OCI-LY3 (cell line): Measurements from ENCODE around the gene CD79A.

Source experiments
- H2AFZ ChIP-seq: fragments of 200-600, 300-600 bp; shearing (Covaris generic); 2 replicates; pipeline ENCODE4 v1.6.0; 2014; ENCODE audit warnings: antibody characterized with exemption, low read depth, low read length
- H3K27ac ChIP-seq: fragments of 200-600, 300-600 bp; sonication (generic); 2 replicates; pipeline ENCODE4 v1.5.1; 2014; ENCODE audit warnings: mild to moderate bottlenecking, low read length, moderate library complexity, mixed read lengths
- H3K27me3 ChIP-seq: fragments of 200-600, 300-600 bp; sonication (generic); 2 replicates; pipeline ENCODE4 v1.6.1; 2014; ENCODE audit warnings: low read depth, low read length, mixed read lengths
- H3K36me3 ChIP-seq: fragments of 200-600, 300-600 bp; sonication (generic); replicated peaks from 2 replicates; pipeline ENCODE3; 2014; ENCODE audit warnings: low read depth, low read length, mixed read lengths
- H3K4me1 ChIP-seq: fragments of 300-600, 200-600 bp; sonication (generic); 2 replicates; pipeline ENCODE4 v1.6.1; 2014; ENCODE audit warnings: low read length, mixed read lengths
- H3K4me2 ChIP-seq: fragments of 200-600, 300-600 bp; sonication (generic); 2 replicates; pipeline ENCODE4 v1.6.1; 2014; ENCODE audit warnings: low read length, mixed read lengths
- H3K4me3 ChIP-seq: fragments of 300-600, 200-600 bp; sonication (generic); 2 replicates; pipeline ENCODE4 v1.5.1; 2014; ENCODE audit warnings: antibody characterized with exemption, mild to moderate bottlenecking, low read length, moderate library complexity
- H3K79me2 ChIP-seq: fragments of 300-600, 200-600 bp; shearing (Covaris generic); 2 replicates; pipeline ENCODE4 v1.6.1; 2014; ENCODE audit warnings: mild to moderate bottlenecking, low read length, mixed read lengths
- H3K9ac ChIP-seq: fragments of 300-600, 200-600 bp; shearing (Covaris generic); 2 replicates; pipeline ENCODE4 v1.6.0; 2014; ENCODE audit warnings: mild to moderate bottlenecking, low read length, moderate library complexity
- H3K9me3 ChIP-seq: fragments of 200-600, 300-600 bp; shearing (Covaris generic); 2 replicates; pipeline ENCODE4 v1.6.1; 2014; ENCODE audit warnings: low read length, mixed read lengths; ENCODE audit not compliant: insufficient read depth
- H4K20me1 ChIP-seq: fragments of 200-600, 300-600 bp; sonication (generic); 2 replicates; pipeline ENCODE4 v1.6.1; 2016; ENCODE audit warnings: low read length, mixed read lengths; ENCODE audit not compliant: insufficient read depth
- EZH2phosphoT487 ChIP-seq: fragments of 200-600 bp; shearing (Covaris generic); IDR thresholded peaks from 2 replicates; pipeline ENCODE4 v1.6.1; 2018; ENCODE audit warnings: antibody characterized with exemption, mixed run types, low read depth
- TF ChIP-seq, protein P1 (sequence below): fragments of 200-600, 300-600 bp; sonication (generic); IDR thresholded peaks from 2 replicates; pipeline ENCODE4 v1.5.1; 2014; ENCODE audit warnings: antibody characterized with exemption, low read length, low read depth

CD79A gene

GRCh38 chr19:41917676-41918075 lies 40.6 kb downstream of the CD79A start:
- no peaks in the 10 kb centered on the region for H3K9me3 ChIP-seq
- H3K36me3 ChIP-seq = no peaks in the 10 kb centered on the region
- no peak overlapping the region for H3K27ac ChIP-seq
- no peak overlapping the region for H3K4me2 ChIP-seq
- no peaks in the 10 kb centered on the region for H4K20me1 ChIP-seq
- no peak overlapping the region for H3K4me3 ChIP-seq
- peaks cover 5% of the 10 kb centered on the region; the same call in 1 of the 2 replicates for H3K4me1 ChIP-seq
- no peaks in the 10 kb centered on the region for H3K79me2 ChIP-seq
- no peak overlapping the region for H3K9ac ChIP-seq
- 0 out of 2 replicates have a peak, but pooled peaks cover under 1% of the 10 kb centered on the region for H3K27me3 ChIP-seq
- no peak for TF ChIP-seq EZH2phosphoT487
- no peak overlapping the region for H2AFZ ChIP-seq

- Histone ChIP-seq H3K27me3 (0 out of 2 replicates have a peak, but pooled peaks cover 4% of the 10 kb centered on the region), H3K79me2 (no peaks in the 10 kb centered on the region), H3K36me3 (no peaks in the 10 kb centered on the region), H3K9me3 (no peaks in the 10 kb centered on the region), H3K4me2 (no peak overlapping the region), H3K4me1 (peaks cover 8% of the 10 kb centered on the region), H2AFZ (no peak overlapping the region), H3K27ac (no peak overlapping the region), H3K9ac (no peak overlapping the region), H3K4me3 (no peak overlapping the region), H4K20me1 (no peaks in the 10 kb centered on the region)
- TF ChIP-seq, protein P1, sequence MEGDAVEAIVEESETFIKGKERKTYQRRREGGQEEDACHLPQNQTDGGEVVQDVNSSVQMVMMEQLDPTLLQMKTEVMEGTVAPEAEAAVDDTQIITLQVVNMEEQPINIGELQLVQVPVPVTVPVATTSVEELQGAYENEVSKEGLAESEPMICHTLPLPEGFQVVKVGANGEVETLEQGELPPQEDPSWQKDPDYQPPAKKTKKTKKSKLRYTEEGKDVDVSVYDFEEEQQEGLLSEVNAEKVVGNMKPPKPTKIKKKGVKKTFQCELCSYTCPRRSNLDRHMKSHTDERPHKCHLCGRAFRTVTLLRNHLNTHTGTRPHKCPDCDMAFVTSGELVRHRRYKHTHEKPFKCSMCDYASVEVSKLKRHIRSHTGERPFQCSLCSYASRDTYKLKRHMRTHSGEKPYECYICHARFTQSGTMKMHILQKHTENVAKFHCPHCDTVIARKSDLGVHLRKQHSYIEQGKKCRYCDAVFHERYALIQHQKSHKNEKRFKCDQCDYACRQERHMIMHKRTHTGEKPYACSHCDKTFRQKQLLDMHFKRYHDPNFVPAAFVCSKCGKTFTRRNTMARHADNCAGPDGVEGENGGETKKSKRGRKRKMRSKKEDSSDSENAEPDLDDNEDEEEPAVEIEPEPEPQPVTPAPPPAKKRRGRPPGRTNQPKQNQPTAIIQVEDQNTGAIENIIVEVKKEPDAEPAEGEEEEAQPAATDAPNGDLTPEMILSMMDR = no peak
- TF ChIP-seq EZH2phosphoT487 = no peak
Observed at GRCh38 chr19:41918095-41918494, 41.0 kb downstream of the CD79A start.

- no peaks in the 10 kb centered on the region for H3K79me2 ChIP-seq
- H3K4me3 ChIP-seq = no peak overlapping the region
- peaks cover 13% of the 10 kb centered on the region for H3K4me1 ChIP-seq
- no peaks in the 10 kb centered on the region for H3K36me3 ChIP-seq
- no peaks in the 10 kb centered on the region for H3K9me3 ChIP-seq
- H3K27me3 ChIP-seq = 0 out of 2 replicates have a peak, but pooled peaks cover 6% of the 10 kb centered on the region
- TF ChIP-seq, protein P1 = no peak
- no peak for TF ChIP-seq EZH2phosphoT487
- H3K4me2 ChIP-seq = no peak overlapping the region
- no peak overlapping the region for H3K27ac ChIP-seq
- H4K20me1 ChIP-seq = no peaks in the 10 kb centered on the region
- no peak overlapping the region for H3K9ac ChIP-seq
- no peak overlapping the region for H2AFZ ChIP-seq
Observed at GRCh38 chr19:41918653-41919244, 41.7 kb downstream of the CD79A start.

GRCh38 chr19:41919948-41920712 lies 43.1 kb downstream of the CD79A start:
- TF ChIP-seq, protein P1 = no peak
- no peak for TF ChIP-seq EZH2phosphoT487
- no peaks in the 10 kb centered on the region for H3K36me3 ChIP-seq
- no peak overlapping the region for H3K4me2 ChIP-seq
- H2AFZ ChIP-seq = no peak overlapping the region
- no peak overlapping the region for H3K9ac ChIP-seq
- H3K27me3 ChIP-seq = peaks cover 18% of the 10 kb centered on the region
- no peak overlapping the region for H3K27ac ChIP-seq
- H3K79me2 ChIP-seq = no peaks in the 10 kb centered on the region
- H4K20me1 ChIP-seq = no peaks in the 10 kb centered on the region
- H3K4me1 ChIP-seq = peaks cover 19% of the 10 kb centered on the region
- no peak overlapping the region for H3K4me3 ChIP-seq
- H3K9me3 ChIP-seq = no peaks in the 10 kb centered on the region
